OCI-LY1 (cell line): ENCODE measurements around the gene TMEM204.

Experiments
- H2AFZ ChIP-seq: fragments of 200-600 bp; sonication (generic), shearing (Covaris generic); 2 replicates; pipeline ENCODE4 v1.6.0; 2014; ENCODE audit warnings: antibody characterized with exemption, mild to moderate bottlenecking, low read length
- H3F3A ChIP-seq: fragments of 200-600 bp; sonication (generic), shearing (Covaris generic); 2 replicates; pipeline ENCODE4 v1.6.0; 2014; ENCODE audit warnings: mild to moderate bottlenecking, antibody characterized with exemption, low read length, moderate library complexity; ENCODE audit not compliant: insufficient read depth
- H3K27ac ChIP-seq: fragments of 200-600 bp; sonication (generic); 2 replicates; pipeline ENCODE4 v1.5.1; 2014; ENCODE audit warnings: low read length, mixed run types, mild to moderate bottlenecking, low read depth; ENCODE audit not compliant: poor library complexity, severe bottlenecking
- H3K27me3 ChIP-seq: fragments of 200-600 bp; sonication (generic); 2 replicates; pipeline ENCODE4 v1.6.0; 2014; ENCODE audit warnings: antibody characterized with exemption, mild to moderate bottlenecking, low read length, moderate library complexity; ENCODE audit not compliant: insufficient read depth
- H3K36me3 ChIP-seq: fragments of 200-600 bp; sonication (generic); 2 replicates; pipeline ENCODE4 v1.6.1; 2014; ENCODE audit warnings: mild to moderate bottlenecking, antibody characterized with exemption, low read length, moderate library complexity, mixed read lengths; ENCODE audit not compliant: insufficient read depth
- H3K4me1 ChIP-seq: fragments of 200-600 bp; sonication (generic); 2 replicates; pipeline ENCODE4 v1.5.1; 2014; ENCODE audit warnings: mild to moderate bottlenecking, low read length, moderate library complexity; ENCODE audit not compliant: insufficient read depth, severe bottlenecking
- H3K4me2 ChIP-seq: fragments of 200-600 bp; sonication (generic), shearing (Covaris generic); 2 replicates; pipeline ENCODE4 v1.6.1; 2014; ENCODE audit warnings: low read length
- H3K4me3 ChIP-seq: fragments of 200-600 bp; sonication (generic); 2 replicates; pipeline ENCODE4 v1.5.1; 2014; ENCODE audit warnings: low read length, low read depth, mild to moderate bottlenecking, mixed read lengths; ENCODE audit not compliant: poor library complexity, severe bottlenecking
- H3K79me2 ChIP-seq: fragments of 200-600 bp; shearing (Covaris generic); 2 replicates; pipeline ENCODE4 v1.6.1; 2016; ENCODE audit warnings: mixed run types, low read length, mixed read lengths; ENCODE audit not compliant: insufficient read depth
- H3K9ac ChIP-seq: fragments of 200-600 bp; sonication (generic), shearing (Covaris generic); 2 replicates; pipeline ENCODE4 v1.6.1; 2014; ENCODE audit warnings: mild to moderate bottlenecking, low read length, mixed read lengths
- H3K9me2 ChIP-seq: fragments of 200-600 bp; sonication (generic), shearing (Covaris generic); 2 replicates; pipeline ENCODE4 v1.6.1; 2014; ENCODE audit warnings: low read depth, mild to moderate bottlenecking, low read length, mixed read lengths
- H3K9me3 ChIP-seq: fragments of 200-600 bp; shearing (Covaris generic); 2 replicates; pipeline ENCODE4 v1.6.1; 2014; ENCODE audit warnings: low read length, mixed read lengths
- H4K20me1 ChIP-seq: fragments of 200-600 bp; sonication (generic), shearing (Covaris generic); 2 replicates; pipeline ENCODE4 v1.6.0; 2016; ENCODE audit warnings: mild to moderate bottlenecking, low read length; ENCODE audit not compliant: insufficient read depth
- CTCF ChIP-seq: fragments of 200-600 bp; sonication (generic), shearing (Covaris generic); IDR thresholded peaks from 2 replicates; pipeline ENCODE4 v1.5.1; 2017; ENCODE audit warnings: mild to moderate bottlenecking, antibody characterized with exemption, low read length, moderate library complexity, mixed read lengths
- EZH2 ChIP-seq: fragments of 200-600 bp; sonication (generic), shearing (Covaris generic); IDR thresholded peaks from 2 replicates; pipeline ENCODE4 v1.8.0; 2017; ENCODE audit warnings: borderline replicate concordance, mixed run types, mild to moderate bottlenecking, antibody characterized with exemption, low read length, moderate library complexity, mixed read lengths

The TMEM204 gene

GRCh38 chr16:1580956-1581355 lies 47.5 kb downstream of the TMEM204 start:
- H2AFZ ChIP-seq, result no peak overlapping the region
- no peak overlapping the region for H3K4me2 ChIP-seq
- TF ChIP-seq CTCF, result no peak
- TF ChIP-seq EZH2, result no peak
- H3F3A ChIP-seq, result no peaks in the 10 kb centered on the region
- H3K9me2 ChIP-seq, result no peaks in the 10 kb centered on the region
- no peaks in the 10 kb centered on the region for H3K27me3 ChIP-seq
- H3K9me3 ChIP-seq, result no peaks in the 10 kb centered on the region
- H3K36me3 ChIP-seq, result no peaks in the 10 kb centered on the region; the same call in 1 of the 2 replicates
- no peaks in the 10 kb centered on the region for H3K4me1 ChIP-seq
- H3K27ac ChIP-seq, result no peak overlapping the region
- no peaks in the 10 kb centered on the region for H4K20me1 ChIP-seq
- H3K79me2 ChIP-seq, result no peaks in the 10 kb centered on the region
- no peak overlapping the region for H3K9ac ChIP-seq
- H3K4me3 ChIP-seq, result no peak overlapping the region

GRCh38 chr16:1581804-1582203 lies 48.3 kb downstream of the TMEM204 start:
- Histone ChIP-seq H3F3A (no peaks in the 10 kb centered on the region), H4K20me1 (no peaks in the 10 kb centered on the region), H3K4me3 (no peak overlapping the region), H3K9ac (no peak overlapping the region), H3K27ac (no peak overlapping the region), H2AFZ (no peak overlapping the region), H3K36me3 (no peaks in the 10 kb centered on the region; the same call in 1 of the 2 replicates), H3K9me3 (no peaks in the 10 kb centered on the region), H3K27me3 (no peaks in the 10 kb centered on the region), H3K9me2 (no peaks in the 10 kb centered on the region), H3K4me1 (no peaks in the 10 kb centered on the region), H3K4me2 (no peak overlapping the region), H3K79me2 (no peaks in the 10 kb centered on the region)
- TF ChIP-seq EZH2 (no peak), CTCF (no peak)

GRCh38 chr16:1583180-1583579 lies 49.7 kb downstream of the TMEM204 start:
- Histone ChIP-seq H3K4me2 (no peak overlapping the region), H2AFZ (no peak overlapping the region), H3K27ac (no peak overlapping the region), H4K20me1 (no peaks in the 10 kb centered on the region), H3K79me2 (no peaks in the 10 kb centered on the region), H3F3A (no peaks in the 10 kb centered on the region), H3K9me2 (no peaks in the 10 kb centered on the region), H3K27me3 (no peaks in the 10 kb centered on the region), H3K4me1 (no peaks in the 10 kb centered on the region), H3K9me3 (no peaks in the 10 kb centered on the region), H3K9ac (no peak overlapping the region), H3K4me3 (no peak overlapping the region), H3K36me3 (no peaks in the 10 kb centered on the region; the same call in 1 of the 2 replicates)
- TF ChIP-seq EZH2 (no peak), CTCF (no peak)
